ENCODE data around the gene UBC.
A peak's percentile ranks its signal among the peaks of the same experiment; 100 is the strongest.
"Not testable (repeated sequence)": the region's sequence is repeated elsewhere in the genome, so short reads cannot be mapped to it uniquely, and the experiment has no call there.

UBC gene

DNA sequence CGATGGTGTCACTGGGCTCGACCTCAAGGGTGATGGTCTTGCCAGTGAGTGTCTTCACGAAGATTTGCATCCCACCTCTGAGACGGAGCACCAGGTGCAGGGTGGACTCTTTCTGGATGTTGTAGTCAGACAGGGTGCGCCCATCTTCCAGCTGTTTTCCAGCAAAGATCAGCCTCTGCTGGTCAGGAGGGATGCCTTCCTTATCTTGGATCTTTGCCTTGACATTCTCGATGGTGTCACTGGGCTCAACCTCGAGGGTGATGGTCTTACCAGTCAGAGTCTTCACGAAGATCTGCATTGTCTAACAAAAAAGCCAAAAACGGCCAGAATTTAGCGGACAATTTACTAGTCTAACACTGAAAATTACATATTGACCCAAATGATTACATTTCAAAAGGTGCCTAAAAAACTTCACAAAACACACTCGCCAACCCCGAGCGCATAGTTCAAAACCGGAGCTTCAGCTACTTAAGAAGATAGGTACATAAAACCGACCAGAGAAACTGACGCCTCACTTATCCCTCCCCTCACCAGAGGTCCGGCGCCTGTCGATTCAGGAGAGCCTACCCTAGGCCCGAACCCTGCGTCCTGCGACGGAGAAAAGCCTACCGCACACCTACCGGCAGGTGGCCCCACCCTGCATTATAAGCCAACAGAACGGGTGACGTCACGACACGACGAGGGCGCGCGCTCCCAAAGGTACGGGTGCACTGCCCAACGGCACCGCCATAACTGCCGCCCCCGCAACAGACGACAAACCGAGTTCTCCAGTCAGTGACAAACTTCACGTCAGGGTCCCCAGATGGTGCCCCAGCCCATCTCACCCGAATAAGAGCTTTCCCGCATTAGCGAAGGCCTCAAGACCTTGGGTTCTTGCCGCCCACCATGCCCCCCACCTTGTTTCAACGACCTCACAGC, 717 bp downstream of the UBC start:
- peak; percentile 70 for DNase-seq

GRCh38 chr12:124912529-124913287, 1.7 kb downstream of the UBC start:
- DNase-seq = not testable (repeated sequence)

- not testable (repeated sequence) for DNase-seq
Measured at GRCh38 chr12:124911521-124911920, 2.9 kb downstream of the UBC start.

GRCh38 chr12:124910561-124911478, 3.6 kb downstream of the UBC start:
- no peak for DNase-seq

DNA sequence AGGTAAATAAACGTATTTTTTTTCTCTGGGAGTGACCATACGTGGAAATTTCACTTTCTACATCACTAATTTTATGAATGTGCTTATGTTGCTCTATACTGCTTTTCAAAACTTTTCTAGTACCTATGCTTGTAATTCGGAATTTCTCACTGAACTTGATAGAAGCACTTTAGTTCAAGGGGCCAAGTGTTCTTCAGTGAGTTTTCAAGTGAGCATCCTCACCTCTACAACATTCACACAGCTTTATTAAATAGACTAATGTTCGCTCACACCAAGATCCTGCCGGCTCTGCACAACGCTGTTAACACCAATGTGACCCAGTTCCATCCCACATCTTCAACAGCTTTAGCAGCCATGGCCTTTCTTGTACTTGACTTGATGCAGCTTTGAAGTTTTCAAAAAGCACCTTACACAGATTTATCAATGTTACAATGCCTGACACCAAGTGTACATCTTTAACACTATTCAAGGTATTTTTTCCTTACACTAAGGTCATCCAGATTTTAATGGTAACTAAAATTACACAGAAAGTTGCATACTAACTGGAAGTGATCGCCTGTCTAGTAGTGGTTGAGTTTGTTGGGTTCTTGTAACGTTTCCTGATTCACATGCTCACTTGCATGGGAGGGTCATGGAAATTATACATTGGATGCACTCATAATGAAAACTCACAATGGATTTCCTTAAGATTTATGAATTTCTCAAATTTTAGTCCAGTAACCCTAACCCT, 4.5 kb downstream of the UBC start:
- DNase-seq = no peak

DNA sequence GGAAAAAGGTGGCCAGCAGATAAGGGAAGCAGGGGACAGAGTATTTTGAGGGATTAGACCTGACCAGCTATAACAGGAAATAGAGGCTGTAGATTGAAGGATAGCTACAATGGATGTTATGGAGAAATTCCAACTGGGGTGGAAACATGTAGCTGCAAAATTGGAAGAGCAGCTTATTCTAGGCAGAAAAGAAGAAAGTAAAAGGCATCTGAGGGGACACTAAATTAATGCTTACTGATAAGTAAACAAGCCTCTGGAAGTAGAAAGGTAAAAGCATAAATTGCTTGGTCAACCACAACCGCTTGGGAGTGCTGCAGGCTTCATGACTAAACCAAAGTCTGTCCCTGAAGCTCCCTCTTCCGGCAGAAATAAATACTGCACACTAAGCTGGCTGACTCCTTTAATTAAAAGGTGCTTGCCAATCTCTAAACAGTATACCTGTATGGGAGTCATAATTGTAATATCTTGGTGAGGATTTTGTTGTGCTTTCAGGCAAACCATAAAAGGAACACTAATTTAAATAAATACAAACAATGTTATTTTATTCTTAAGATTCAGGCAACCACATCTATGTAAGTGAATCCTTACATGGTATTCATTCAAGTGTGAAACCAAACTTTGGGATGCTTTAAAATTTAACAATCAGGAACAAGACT, 7.7 kb downstream of the UBC start:
- DNase-seq = peak; percentile 88

GRCh38 chr12:124904306-124905098, 9.9 kb downstream of the UBC start:
- peak; percentile 85 for DNase-seq

- no peak for DNase-seq
Measured at GRCh38 chr12:124902916-124903315, 11.5 kb downstream of the UBC start.

GRCh38 chr12:124901003-124901402, 13.4 kb downstream of the UBC start:
- DNase-seq = no peak

DNA sequence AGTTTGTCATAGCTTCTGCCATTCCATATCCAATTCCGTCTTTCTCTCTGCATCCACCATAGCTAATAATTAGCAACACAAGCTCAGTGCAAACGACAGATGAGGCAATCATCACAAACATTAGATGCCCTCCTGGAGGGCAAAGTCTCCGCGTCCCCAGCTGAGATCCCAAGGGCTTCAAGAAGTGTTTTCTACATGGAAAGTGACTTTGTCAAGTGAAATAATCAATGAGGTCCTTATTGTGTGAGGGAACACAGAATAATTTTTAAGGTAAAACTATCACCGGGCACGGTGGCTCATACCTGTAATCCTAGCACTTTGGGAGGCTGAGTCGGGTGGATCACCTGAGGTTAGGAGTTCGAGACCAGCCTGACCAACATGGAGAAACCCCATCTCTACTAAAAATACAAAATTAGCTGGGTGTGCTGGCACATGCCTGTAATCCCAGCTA, 14.1 kb downstream of the UBC start:
- DNase-seq = not testable (repeated sequence)

DNA sequence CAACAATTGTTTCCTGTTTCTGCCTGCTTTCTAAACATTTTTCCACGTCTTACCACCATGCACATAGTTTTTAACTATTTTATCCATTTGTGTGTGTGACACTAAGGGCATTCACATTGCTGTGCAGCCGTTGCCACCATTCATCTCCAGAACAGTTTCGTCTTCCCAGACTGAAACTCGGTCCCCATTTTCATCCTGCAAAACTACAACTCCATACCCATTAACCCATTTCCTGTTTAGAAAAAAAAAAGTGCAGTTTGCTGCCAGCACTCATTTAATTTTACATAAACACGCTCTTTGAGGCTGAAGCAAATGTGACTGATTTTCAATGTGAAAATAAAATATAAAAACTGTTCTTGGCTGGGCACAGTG, 15.5 kb downstream of the UBC start:
- no peak for DNase-seq

DNA sequence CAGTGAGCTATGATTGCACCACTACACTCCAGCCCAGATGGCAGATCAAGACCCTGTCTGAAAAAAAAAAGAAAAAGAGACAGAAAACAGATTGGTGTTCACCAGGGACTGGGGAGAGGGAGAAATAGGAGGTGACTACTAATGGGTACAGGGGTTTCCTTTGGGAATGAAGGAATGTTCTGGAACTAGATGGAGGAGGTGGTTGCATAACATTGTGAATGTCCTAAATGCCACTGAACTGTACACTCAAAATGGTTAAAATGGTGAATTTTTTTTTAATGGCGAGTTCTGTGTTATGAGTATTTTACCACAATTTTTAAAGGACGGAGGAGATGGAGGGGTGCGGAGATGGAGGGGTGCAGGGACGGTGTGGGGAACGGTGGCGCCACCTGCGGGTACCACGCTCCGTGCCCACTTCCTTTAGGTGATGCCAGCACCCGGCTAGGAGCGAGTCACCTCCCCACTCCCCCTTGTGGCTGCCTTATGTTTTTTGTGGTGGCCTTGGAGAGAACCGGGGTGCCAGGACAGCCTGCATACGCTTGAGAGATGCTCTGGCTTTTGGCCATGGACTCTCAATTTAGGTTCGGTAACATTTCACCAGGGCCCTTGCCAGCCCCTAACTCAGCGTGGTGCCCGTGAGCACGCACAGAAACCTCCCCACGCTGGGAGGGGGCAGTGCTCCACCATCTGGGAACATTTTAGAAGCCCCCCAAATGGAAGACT, 16.1 kb downstream of the UBC start:
- DNase-seq = no peak

- DNase-seq = no peak
Measured at GRCh38 chr12:124896461-124896860, 18.0 kb downstream of the UBC start.

GRCh38 chr12:124893792-124894516, 20.5 kb downstream of the UBC start:
- no peak for DNase-seq

DNA sequence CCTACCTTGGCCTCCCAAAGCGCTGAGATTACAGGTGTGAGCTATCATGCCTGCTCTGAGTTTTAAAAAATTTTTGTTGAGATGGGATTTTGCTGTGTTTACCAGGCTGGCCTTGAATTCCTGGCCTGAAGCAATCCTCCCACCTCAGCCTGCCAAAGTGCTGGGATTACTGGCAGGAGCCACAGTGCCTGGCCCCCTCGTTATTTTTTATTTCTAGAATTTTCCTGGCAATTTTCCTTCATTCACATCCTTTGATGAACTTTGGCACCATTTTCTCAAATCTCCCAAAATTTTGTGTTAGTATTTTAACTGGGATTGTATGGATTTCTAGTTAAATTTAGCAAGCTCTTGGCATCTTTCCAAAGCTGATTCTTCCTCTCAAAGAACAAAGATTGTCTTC, 26.2 kb downstream of the UBC start:
- no peak for DNase-seq

- DNase-seq = not testable (repeated sequence)
Measured at GRCh38 chr12:124887766-124888165, 26.7 kb downstream of the UBC start.

DNA sequence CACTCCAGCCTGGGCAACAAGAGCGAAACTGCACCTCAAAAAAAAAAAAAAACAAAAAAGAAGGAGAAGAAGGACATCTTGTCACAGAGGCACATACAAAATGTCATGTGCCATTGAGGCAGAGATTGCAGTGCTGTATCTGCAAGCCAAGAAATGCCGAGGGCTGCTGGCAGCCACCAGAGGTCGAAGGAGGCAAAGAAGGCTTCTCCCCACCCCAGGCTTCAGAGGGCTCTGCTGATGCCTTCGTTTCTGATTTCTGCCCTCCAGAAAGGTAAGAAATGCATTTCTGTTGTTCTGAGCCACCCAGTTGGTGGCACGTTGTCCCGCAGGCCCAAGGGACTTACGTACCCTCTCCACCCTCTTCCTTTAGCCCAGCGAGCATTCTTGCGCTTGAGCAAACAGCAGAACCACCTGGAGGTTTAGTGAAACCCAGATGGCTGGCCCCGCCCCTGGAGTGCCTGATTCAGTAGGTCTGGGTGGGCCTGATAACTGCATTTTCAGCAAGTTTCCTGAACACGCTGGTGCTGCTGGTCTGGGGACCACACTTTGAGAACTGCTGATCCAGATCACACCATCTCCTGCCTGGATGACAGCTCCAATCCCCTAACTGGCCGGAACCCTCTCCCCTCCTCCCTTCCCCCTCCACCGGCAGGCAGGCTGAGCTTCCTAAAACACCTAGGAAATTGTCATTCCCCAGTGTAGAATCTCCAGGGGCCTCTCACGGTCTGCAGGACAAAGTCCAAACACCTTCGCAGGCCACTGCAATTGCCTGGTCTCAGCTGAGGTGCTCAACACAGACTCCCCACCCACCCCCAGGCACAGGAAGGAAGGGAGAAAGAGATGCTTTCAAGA, 29.6 kb downstream of the UBC start:
- DNase-seq = no peak

Measured in fibroblast of skin of scalp (primary cell).